ENCODE measurements around the gene PEA15.

The PEA15 gene

DNA sequence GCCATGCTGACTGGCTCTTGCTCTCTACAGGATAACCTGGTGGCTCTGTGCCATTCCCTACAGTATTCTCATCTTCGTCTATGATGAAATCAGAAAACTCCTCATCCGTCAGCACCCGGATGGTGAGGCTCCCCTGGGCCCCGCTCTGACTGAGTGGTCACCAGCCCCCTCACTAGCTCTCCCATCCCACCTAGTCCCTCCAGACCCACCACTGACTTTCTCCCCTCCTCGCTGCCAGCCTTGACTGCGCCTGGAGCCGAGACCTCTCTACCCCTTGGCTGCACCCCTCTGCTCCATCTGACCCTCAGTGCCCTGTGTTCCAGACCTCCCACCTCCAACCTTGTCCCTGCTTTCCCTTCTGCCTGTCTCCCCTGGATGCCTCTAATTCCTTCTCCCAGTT, 18.9 kb upstream of the PEA15 start:
- DNase-seq, result no peak

DNA sequence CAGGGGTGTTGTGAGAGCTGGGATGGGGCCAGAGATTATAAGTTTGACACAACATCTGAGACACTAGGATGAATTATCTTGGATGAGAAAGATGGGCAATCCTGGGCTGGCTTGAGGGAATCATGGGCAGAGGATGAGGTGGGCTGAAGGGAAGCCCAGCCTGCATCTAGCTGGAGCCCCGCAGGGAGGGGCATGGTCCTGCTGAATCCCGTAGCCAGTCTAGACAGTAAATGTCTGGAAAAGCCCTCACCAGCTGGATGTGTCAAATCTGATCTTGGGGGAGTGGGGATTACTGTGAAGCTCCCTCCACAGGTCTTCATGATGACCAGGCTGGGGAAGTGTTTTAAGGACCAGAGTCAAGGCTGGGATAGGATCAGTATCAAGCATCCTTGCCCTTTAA, 18.5 kb upstream of the PEA15 start:
- no peak for DNase-seq

DNA sequence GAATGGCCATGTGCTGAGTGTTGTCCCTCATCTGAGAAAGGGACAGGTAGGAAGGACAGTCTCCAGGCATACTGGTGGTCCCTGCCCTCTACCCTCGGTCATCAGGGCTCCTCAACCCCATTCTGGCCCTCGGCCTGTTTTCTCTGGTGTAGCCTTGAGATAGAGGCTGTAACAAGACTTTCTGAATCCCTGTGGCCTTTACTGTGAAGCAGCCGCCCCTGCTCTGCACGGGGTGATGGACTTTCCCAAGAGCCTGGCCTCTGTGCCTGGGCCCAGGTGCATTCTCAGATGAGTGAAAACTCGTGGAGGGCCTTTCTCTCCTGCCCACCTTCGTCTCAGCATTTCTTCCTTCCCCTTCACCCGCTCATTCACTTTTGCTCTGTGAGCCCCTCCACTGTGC, 17.8 kb upstream of the PEA15 start:
- no peak for DNase-seq

DNA sequence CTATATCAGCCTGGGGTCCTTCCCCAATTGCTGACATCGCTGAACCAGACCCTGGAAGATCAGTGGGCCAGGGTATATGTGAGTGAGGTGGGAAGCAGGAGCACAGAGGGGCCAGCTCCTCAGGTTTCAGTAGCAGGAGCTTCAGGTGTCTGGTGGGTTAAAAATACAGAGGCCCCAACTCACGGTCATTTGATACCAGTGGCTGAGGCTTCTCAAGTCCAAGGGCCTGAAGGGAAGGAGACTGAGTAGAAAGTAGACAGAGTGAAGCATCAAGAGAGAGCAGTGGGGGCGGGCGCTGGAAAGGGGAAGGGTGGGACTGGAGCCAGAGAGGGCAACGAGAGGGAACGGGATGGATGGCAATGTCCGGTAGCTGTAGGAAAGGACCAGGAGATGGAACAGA, 16.8 kb upstream of the PEA15 start:
- no peak for DNase-seq

DNA sequence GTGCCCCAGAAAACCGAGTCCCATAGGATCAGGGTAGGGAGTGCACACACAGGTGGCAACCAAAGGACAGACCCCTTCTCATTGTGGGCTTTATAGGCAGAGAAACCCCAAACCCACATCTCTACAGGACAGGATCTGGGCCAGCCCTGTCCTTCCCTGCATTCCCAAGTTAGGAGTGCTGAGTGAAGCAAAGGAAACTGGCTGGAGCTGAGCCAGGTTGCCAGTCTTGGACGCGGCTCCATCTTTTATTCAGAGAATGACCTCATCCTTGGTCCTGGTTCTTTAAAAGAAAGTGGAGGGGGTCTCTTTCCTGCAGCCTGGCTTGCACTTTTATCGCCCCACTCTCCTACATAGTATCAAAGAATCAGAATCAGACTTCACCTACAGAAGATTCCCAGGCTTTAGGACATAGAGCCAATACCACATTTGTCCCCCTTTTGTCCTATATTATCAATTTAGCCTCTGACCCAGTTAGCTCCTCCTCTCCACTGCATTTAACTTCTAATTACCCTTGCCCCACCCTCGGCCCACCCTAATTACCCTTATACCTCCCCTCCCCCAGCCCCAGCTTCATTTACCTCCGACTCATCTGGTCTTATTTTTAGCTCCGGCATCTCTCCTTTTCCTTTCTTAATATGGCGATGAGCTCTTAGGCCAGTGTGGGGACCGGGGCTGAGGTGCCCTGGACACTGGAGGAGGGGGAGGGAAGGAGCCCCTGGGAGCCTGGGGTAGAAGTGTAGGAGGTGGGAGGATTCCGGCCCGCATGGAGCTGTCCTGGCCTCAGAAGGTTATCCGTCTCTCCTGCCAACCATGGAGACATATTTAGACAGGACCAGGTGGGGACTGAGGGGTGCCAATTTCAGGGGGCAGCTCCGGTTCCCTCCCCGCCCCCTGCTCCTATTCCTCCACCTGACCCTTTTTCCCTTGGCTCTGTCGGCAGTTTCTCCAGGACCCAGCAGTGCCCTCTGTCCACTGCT, 15.2 kb upstream of the PEA15 start, which contains the start of gene CASQ1:
TSS of gene CASQ1 (plus strand) at position 927 of the 977 bp plus-strand sequence. CDS start 177 bp downstream, outside the sequence.
- no peak for DNase-seq

DNA sequence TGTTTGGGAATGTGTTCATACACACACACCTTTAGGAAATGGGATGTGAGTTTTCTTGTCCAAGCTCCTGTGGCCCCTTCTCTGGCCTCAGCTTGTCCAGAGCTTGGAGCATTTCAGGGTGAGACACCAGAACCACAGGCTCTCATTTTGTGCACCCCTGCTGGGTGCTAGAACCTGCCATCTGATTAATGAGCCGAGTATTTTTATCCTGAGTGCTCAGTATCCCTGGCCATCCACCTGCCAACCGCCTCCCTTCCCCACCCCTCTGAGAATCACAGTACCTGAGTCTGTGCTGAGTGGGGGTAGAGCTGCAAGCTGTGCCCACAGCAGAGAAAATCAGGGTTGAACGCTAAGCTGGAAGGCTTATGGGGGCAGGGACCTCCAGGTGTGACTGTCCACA, 13.4 kb upstream of the PEA15 start:
- no peak for DNase-seq

DNA sequence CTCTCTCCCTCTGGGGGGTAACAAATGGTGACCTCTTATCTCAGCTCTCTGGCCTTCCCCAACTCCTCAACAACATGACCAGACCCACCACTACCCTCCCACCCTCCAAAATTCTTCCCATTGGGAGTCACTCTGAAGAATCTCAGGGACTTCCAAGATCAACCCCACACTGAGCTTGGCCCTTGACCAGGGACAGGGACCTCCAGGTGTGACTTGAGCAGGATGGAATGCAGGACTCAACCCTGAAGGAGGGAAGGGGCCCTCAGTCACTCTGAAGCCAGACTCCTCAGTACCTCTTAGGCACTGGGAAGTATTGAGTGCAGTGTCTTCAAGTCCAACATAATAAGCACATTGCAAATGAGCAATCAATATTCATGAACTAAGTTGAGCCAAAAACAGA, 12.9 kb upstream of the PEA15 start:
- DNase-seq, result no peak

DNA sequence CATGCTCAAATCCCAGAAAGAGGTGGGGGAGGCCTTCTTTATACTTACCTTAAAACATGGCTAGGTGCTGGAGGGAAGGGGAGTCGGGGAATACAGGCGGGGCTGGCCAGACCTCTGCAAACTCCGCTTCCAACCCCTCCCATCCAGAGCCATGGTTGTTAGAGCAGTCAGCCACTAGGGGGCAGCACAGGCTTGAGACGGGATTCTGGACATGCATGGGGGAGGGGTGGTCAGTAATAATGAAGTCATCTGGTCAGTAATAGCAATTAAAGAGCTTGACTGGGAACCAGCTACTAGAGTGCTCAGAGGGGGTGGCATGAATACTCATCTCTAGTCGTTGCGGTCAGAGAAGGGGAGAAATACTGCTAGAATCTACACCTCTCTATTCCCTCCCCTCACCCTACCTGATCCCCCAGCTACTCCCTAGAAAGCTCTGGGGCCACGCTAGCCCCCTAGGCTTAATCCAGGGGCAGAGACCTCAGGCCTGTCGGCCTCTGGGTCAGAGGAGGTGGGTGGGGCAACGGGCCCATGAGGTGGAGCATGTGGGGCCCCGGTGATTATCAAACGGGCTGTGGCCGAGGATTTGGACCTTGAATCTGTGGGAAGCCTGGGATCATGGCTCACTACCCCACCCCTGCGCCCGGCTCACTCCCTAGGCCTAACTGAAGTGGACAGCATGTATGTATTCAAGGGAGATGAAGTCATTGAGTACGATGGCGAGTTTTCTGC, 11.9 kb upstream of the PEA15 start:
- DNase-seq, result peak; percentile 73 to 99

DNA sequence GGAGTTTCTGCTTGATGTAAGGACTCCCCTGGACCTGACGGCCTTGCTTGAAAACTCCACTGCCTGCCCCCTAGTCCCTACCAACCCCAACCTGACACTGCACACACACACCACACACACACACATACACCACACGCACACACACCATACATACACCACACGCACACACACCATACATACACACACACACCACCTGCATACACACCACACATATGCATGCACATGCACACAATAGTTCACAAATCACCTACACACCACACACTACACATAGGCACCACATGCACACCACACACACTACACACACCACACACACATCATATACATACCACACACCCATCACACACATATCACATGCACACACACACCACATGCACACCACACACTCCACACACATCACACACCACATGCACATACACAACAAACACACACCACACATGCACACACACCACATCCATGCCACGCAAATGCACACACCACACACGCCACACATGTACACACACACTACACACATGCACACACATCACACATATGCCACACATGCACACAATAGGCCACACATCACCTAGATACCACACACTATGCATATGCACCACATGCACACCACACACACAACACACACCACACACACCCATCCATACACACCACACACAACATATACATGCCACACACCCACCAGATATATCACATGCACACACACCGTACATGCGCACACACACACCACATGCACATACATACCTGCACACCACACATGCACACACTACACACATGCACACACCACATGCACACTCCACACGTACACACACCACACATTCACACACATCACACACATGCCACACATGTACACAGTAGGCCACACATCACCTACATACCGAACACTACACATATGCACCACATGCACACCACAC, 11.1 kb upstream of the PEA15 start:
- DNase-seq, result no peak

DNA sequence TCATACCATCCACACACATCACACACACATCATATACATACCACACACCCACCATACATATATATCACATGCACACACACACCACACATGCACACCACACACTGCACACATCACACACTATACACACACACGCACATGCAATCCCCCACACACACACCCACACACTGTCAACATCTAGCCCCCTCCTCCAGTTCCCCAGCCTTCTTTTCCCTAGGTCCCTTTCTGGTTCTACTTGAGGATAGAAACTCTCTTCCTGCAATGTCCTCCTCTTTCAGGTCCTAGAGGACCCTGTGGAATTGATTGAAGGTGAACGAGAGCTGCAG, 10.5 kb upstream of the PEA15 start:
- no peak for DNase-seq

DNA sequence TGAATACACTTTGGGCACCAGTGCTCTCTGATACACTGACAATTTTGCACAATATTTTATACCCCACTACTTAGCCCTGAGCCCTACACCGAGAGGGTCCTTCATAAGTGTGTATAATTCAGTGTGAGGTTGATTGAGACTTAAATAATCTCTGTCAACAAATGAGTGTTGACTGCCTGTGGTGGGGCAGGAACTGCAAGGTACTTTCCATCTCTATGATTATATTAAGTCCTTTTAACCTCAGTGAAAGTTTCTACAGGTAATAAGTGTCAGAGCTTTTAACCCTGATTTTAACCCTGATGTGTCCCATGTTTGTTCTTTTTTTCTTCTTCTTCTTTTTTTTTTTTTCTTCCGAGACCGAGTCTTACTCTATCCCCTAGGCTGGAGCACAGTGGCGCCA, 9.0 kb upstream of the PEA15 start:
- DNase-seq, result no peak

DNA sequence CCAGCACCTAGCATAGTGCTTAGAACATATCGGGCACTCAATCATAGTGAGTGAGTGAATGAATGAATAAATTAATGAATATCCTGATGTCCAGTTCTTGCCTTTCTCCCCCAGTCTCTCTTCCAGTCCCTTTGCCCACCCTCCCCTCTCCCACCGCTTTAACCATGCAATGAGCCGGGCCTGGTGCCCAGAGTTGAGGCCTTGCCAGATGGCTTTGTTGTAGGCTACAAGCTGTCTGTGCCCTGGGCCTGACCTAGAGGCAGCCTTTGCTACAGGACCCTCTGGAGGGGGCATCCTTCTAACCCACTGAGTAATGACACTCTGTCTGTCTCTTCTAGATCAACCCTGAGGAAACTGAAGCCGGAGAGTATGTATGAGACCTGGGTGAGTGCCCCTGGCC, 8.0 kb upstream of the PEA15 start:
- DNase-seq, result no peak

DNA sequence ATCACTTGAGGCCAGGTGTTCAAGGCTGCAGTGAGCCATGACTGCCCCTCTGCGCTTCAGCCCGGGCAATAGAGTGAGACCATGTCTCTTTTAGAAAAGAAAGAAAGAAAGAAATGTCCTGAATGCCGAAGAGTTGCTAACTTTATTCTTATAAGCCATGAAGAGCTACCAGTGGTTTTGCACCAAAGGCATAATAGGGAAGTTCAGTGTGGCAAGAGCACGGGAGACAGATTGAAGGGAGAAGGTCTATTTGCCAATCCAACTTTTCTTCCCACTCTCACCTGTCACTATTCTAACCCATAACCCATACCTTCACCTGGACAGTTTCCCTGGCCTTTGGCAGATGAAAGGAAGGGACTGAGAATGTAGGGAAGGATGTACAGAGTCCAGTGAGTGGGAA, 4.4 kb upstream of the PEA15 start:
- peak in 1 of 2 donors; percentile 34 for DNase-seq

DNA sequence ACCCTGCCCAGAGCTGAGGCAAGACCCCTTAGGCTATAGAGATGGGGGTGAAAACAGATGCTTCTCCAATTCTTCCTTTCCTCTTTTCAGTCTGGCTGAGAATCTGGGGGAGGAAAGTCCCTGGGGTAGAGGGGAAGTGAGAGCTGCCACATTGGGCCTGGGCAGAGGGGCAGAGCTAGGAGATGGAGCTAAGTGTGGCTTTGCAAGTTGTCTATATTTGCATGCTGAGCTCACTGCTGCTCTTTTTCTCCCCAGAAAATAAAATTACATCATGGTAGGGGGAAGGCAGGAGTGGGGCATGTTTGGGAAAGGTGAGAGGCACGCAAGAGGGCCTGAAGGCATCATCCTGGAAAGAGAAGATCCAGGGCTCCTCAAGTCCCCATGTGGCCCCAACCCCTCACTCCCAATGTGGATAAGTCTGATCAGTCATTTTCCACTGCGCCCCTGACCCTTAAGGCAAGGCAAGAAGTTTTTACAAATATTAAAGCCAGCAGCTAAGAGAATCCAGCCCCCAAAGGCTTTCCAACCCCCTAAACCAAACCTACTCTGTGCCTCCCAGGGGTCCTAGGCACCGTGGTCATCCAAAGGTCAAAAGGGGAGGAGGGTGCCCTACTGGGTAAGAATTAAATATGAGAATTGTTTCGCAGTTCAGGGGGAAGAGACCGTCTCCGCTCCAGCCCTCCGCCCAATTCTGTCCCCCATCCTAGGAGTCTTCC, 500 bp upstream of the PEA15 start:
- DNase-seq, result peak; percentile 89 to 95

DNA sequence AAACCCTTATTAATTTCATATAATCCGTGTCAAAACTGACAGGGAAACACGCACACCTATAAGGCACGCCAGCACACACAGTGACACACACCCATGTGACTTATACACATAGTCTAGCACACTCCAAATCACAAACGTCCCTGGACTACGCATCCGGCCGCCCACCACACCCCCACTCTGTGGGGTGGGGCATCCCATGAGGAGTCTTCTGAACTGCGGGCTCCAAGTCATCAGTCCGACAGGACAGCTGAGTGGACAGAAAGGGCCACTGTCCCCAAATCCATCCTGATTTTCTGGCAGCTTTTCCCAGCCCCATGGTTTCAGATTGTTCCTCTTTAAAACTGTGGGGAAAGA, 829 bp downstream of the PEA15 start:
- DNase-seq, result peak; percentile 64 to 86

DNA sequence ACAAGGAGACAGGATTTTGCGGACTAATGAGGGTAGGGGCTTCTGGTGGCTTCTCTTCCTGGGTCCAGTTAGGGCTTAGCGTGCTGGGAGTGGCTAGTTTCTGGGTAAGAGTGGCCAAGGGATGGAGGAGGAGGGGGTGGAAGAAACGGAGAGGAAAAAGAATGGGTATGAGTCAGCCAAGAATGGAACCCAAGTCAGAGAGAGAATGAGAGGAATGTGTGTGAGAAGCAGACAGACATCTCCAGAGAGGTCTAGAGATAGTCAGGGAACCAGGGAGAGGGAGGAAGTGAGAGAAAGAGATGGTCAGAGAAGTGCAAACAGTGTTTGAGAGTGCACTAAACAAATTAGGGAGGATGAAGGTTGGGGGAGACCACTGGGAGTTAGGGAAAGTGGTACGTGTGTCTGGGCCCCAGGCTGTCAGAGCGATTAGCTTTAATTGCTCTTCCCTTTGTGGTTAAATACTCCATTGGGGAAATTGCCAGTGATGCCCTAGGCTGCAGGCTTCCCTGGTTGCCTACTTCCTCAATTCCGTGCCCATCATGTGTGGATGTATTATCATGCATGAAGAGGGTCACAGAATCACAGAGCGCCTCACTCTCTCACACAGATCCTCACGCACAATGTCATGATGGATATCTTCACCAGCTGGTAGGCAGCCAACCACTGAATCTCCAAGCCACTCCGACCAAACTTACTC, 1.4 kb downstream of the PEA15 start:
- DNase-seq, result peak; percentile 51 to 68

DNA sequence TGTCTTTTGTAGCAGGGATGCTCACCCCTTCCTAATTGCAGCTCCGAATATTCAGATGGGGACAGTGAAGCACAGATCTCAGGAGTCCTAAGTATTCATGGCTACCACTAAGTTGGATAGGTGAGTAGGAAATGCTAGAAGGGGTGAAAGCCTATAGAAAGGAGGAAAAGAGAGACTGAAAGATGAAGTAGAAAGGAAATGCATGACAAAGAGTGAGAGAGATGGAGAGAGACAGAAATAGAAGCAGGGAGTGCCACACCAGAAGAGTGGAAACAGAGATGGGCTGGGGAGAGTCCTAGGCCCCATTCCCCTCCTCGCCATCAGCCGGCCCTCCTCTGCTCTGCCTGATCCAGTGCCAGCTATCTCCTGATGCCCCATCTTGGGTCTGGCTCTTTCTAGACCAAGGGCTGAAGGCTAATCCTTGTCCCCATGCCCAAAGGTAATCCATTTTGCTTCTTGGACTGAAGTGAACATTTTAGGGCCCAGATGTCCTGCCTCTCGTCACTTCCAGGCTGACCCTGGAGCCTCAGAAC, 2.0 kb downstream of the PEA15 start:
- DNase-seq, result no peak

DNA sequence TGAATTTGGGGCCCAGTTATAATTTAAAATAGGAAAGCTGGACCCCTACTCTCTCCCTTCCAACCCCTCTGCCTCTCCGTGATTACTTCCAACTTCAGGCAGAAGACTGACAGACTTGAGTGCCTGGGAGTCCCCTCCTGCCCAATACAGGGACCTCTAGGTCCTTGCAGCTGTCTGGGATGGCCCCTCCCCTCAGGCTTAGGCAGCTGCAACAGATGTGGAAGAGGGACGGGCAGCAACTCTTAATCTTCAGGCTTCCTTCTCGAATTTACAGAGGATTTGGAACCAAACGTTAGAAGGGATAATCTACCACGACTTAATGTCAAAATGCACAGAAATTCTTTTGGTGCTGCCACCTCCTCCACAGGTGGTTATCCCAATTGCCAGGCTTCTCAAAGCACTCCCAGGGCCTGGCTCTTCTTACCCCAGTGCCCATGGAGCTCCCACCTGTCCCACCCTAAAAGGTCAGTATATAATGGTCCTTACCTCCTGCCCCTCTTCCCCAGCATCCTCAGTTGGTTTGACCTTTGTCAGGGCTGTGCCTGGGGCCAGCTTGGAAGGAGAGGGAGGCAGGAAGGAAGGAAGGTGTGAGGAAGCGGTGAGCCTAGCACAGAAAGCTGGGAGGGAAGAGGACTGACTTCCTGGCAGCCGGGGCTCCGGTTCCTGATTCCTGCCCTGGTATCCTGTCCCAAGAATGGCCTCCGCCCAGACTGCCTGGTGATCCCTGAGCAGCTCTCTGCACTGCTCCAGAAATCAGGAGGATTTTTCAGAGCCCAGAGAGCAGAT, 2.8 kb downstream of the PEA15 start:
- no peak for DNase-seq

DNA sequence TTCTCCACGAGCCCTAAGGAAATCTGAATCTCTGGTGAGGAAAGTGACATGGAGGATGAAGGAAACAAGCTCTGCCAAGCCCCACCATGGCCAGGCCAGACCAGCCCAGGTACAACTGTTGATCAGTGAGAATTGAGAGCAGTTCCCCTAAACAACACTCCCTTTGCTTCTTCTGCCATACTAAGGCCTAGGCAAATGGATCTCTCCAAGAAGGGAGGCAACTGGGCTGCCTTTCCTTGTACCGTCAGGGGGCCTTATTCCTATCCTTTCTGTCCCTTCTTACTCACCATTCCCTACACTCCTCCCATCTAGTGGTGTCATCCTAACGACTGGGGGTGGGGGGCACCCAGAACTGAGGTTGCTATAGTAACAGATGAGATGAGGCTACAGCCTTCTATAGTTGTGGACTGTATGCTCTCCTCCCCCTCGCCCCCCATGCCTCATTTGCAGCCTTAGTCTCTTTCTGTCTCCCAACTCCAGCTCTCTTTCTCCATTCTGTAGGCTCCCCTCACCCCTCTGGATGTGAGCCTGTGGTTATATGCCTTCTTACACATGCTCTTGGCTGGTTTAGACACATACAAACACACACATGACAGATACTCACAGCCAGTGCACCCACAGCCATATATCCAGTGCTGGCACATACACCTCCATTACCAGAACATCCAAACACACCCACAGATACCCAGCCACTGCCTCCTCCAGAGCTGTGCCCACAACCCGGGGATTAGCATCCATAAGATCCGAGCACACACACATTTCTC, 3.6 kb downstream of the PEA15 start:
- no peak for DNase-seq
